Measurements from ENCODE around the gene ZNF341.

ZNF341 gene

DNA sequence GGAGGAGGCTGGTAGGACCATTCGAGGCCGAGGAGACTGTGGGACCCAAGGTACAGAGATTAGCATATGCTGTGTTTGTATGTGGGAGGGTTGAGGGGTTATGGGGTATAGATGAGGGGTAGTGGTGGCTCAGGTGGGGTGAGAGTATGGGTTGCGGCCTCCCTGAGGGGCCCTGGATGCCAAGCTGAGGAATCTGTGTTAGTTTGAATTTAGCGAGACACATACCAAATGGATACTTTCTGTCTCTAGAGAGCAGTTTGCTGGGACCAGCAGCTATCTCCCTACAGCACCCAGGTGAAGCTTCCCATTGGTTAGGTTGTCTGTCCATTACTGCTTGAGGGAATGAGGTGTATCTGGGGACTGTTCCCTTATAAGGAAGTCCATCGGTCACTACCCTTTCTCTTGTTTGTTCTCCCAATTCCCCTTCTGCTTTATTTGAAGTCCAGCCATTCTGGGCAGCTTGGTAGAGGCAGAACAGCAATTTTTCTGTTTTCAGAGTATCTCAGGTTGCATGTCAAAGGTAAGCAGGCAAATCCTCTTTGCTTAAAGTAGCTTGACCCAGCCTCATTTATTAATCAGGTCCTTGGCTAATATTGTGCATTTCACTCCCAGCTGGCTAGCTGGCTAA, 94.6 kb downstream of the ZNF341 start:
- no peak overlapping the region for H3K4ac ChIP-seq (ENCODE audit: low read length)
- H3K79me1 ChIP-seq (ENCODE audit: low read depth, low read length), result peaks cover 2% of the 10 kb centered on the region
- no peaks in the 10 kb centered on the region for H3K27me3 ChIP-seq (ENCODE audit: control insufficient read depth in 3 of 3, insufficient read depth in 3 of 3, low read depth in 1 of 3, low read length in 3 of 3)
- no CpG with 5 or more reads among the region's 5 CpGs for WGBS, 2 donors (ENCODE audit: extremely low coverage in 2 of 2, insufficient read length in 2 of 2, insufficient replicate concordance in 1 of 2)
- H2AK5ac ChIP-seq (ENCODE audit: low read depth, low read length), result no peak overlapping the region
- H3K4me1 ChIP-seq (ENCODE audit: control insufficient read depth in 2 of 2, insufficient read depth in 1 of 2, low read depth in 1 of 2, low read length in 2 of 2), result peaks cover 8% of the 10 kb centered on the region in 2 donors
- H3K14ac ChIP-seq (ENCODE audit: low read length), result no peak overlapping the region
- H3K18ac ChIP-seq (ENCODE audit: low read length), result no peak overlapping the region
- H3K23ac ChIP-seq (ENCODE audit: low read depth, low read length, poor library complexity), result no peak overlapping the region
- H3K9me3 ChIP-seq (replicated peaks in 1 of 2; ENCODE audit: control insufficient read depth in 2 of 2, insufficient read depth in 1 of 2, low read depth in 1 of 2, low read length in 2 of 2), result no peaks in the 10 kb centered on the region
- no peak for DNase-seq (ENCODE audit: low spot score)
- no peak overlapping the region for H3K27ac ChIP-seq (replicated peaks; ENCODE audit: low read length)
- no peak overlapping the region for H4K91ac ChIP-seq (ENCODE audit: low read depth, low read length, poor library complexity)
- no peak overlapping the region for H2BK5ac ChIP-seq (ENCODE audit: low read length)
- H2BK12ac ChIP-seq (ENCODE audit: low read length), result no peak overlapping the region
- H3K4me3 ChIP-seq (ENCODE audit: low read length in 2 of 2), result no peak overlapping the region
- no peak overlapping the region for H4K8ac ChIP-seq (ENCODE audit: low read depth, low read length)
- no peak overlapping the region for H3K4me2 ChIP-seq (ENCODE audit: insufficient read depth, low read length, poor library complexity, severe bottlenecking)
- no peaks in the 10 kb centered on the region for H3K36me3 ChIP-seq (replicated peaks in 1 of 2; ENCODE audit: control insufficient read depth in 2 of 2, insufficient read depth in 2 of 2, low read length in 2 of 2)
- H2BK120ac ChIP-seq (ENCODE audit: low read depth, low read length), result no peak overlapping the region
- H2BK15ac ChIP-seq (ENCODE audit: low read length), result no peak overlapping the region
- H2AFZ ChIP-seq (ENCODE audit: low read length), result no peak overlapping the region
- no peak overlapping the region for H3K9ac ChIP-seq (ENCODE audit: low read depth, low read length, poor library complexity)

DNA sequence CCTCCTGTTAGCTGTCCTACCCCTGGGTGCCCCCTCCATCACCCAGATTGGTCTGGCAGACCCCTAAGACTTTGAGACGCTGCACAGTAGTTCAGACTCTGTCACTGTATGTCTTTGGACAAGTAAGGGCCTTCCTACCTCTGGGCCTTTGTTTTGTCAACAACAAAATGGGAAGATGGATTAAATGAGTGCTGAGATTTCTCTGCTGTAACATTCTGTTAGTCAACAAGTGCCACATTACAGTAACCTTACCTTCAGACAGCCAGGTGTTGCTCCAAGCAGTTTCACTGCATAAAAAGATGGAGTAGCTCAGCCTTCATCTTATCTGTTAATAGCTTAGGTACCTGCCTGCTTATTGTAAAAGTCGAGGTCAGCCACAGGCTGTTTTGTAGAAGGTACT, 95.3 kb downstream of the ZNF341 start:
- H4K91ac ChIP-seq (ENCODE audit: low read depth, low read length, poor library complexity), result no peak overlapping the region
- no peak overlapping the region for H3K27ac ChIP-seq (replicated peaks; ENCODE audit: low read length)
- H2AFZ ChIP-seq (ENCODE audit: low read length), result no peak overlapping the region
- no peak overlapping the region for H4K8ac ChIP-seq (ENCODE audit: low read depth, low read length)
- no peak overlapping the region for H3K4me2 ChIP-seq (ENCODE audit: insufficient read depth, low read length, poor library complexity, severe bottlenecking)
- no peak overlapping the region for H2BK120ac ChIP-seq (ENCODE audit: low read depth, low read length)
- H2BK5ac ChIP-seq (ENCODE audit: low read length), result no peak overlapping the region
- no peak overlapping the region for H3K4me3 ChIP-seq (ENCODE audit: low read length in 2 of 2)
- H3K14ac ChIP-seq (ENCODE audit: low read length), result no peak overlapping the region
- H3K4ac ChIP-seq (ENCODE audit: low read length), result no peak overlapping the region
- no peak overlapping the region for H2BK15ac ChIP-seq (ENCODE audit: low read length)
- peaks cover 2% of the 10 kb centered on the region for H3K79me1 ChIP-seq (ENCODE audit: low read depth, low read length)
- H3K4me1 ChIP-seq (ENCODE audit: control insufficient read depth in 2 of 2, insufficient read depth in 1 of 2, low read depth in 1 of 2, low read length in 2 of 2), result peaks cover 12 to 15% of the 10 kb centered on the region in 2 donors
- H3K27me3 ChIP-seq (ENCODE audit: control insufficient read depth in 3 of 3, insufficient read depth in 3 of 3, low read depth in 1 of 3, low read length in 3 of 3), result no peaks in the 10 kb centered on the region
- no peak overlapping the region for H3K9ac ChIP-seq (ENCODE audit: low read depth, low read length, poor library complexity)
- H2AK5ac ChIP-seq (ENCODE audit: low read depth, low read length), result no peak overlapping the region
- H3K9me3 ChIP-seq (replicated peaks in 1 of 2; ENCODE audit: control insufficient read depth in 2 of 2, insufficient read depth in 1 of 2, low read depth in 1 of 2, low read length in 2 of 2), result no peaks in the 10 kb centered on the region
- H3K23ac ChIP-seq (ENCODE audit: low read depth, low read length, poor library complexity), result no peak overlapping the region
- no peaks in the 10 kb centered on the region for H3K36me3 ChIP-seq (replicated peaks in 1 of 2; ENCODE audit: control insufficient read depth in 2 of 2, insufficient read depth in 2 of 2, low read length in 2 of 2)
- no peak for DNase-seq (ENCODE audit: low spot score)
- H2BK12ac ChIP-seq (ENCODE audit: low read length), result no peak overlapping the region
- H3K18ac ChIP-seq (ENCODE audit: low read length), result no peak overlapping the region
- WGBS, 2 donors (ENCODE audit: extremely low coverage in 2 of 2, insufficient read length in 2 of 2, insufficient replicate concordance in 1 of 2), result no CpG with 5 or more reads among the region's 2 CpGs

DNA sequence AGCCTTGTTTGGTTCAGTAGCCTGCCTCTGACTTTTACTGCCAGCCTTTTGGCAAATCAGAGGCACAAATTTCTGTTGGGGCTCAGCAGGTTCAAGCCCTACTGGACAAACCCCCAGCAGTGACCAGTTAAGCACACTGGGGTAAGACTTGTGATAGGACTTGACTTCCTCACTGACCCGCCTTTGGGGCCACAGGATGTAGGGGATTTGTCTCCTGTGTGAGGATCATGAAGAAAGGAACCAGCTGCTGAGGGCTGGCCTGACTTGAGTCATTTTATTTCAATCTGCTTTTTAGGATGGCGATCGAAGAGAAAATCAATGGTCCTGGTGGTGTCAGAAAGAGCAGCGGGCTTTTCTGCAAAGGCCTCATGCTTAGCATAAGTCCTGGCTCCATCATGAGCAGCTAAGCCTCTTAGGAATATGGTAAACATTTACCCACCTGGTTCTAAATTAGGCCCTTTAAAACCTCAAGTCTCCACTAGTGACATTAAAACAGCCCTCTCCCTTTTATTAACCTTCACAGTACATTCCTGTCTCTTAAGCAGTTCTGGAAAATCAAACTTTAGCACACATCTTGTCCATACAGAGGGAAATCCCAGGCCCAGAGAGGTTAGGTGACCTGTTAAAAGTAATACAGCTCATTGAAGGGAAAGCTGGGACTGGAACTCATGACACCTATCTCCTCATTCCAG, 96.0 kb downstream of the ZNF341 start:
- Histone ChIP-seq H2BK15ac (ENCODE audit: low read length) (no peak overlapping the region), H2AK5ac (ENCODE audit: low read depth, low read length) (no peak overlapping the region), H3K36me3 (replicated peaks in 1 of 2; ENCODE audit: control insufficient read depth in 2 of 2, insufficient read depth in 2 of 2, low read length in 2 of 2) (no peaks in the 10 kb centered on the region), H3K4me2 (ENCODE audit: insufficient read depth, low read length, poor library complexity, severe bottlenecking) (no peak overlapping the region), H3K4me3 (ENCODE audit: low read length in 2 of 2) (no peak overlapping the region), H2AFZ (ENCODE audit: low read length) (no peak overlapping the region), H3K79me1 (ENCODE audit: low read depth, low read length) (peaks cover 2% of the 10 kb centered on the region), H3K18ac (ENCODE audit: low read length) (no peak overlapping the region), H3K27me3 (ENCODE audit: control insufficient read depth in 3 of 3, insufficient read depth in 3 of 3, low read depth in 1 of 3, low read length in 3 of 3) (no peaks in the 10 kb centered on the region), H3K9me3 (replicated peaks in 1 of 2; ENCODE audit: control insufficient read depth in 2 of 2, insufficient read depth in 1 of 2, low read depth in 1 of 2, low read length in 2 of 2) (no peaks in the 10 kb centered on the region), H2BK120ac (ENCODE audit: low read depth, low read length) (no peak overlapping the region), H3K4ac (ENCODE audit: low read length) (no peak overlapping the region), H2BK12ac (ENCODE audit: low read length) (no peak overlapping the region), H3K27ac (replicated peaks; ENCODE audit: low read length) (no peak overlapping the region), H4K91ac (ENCODE audit: low read depth, low read length, poor library complexity) (no peak overlapping the region), H3K14ac (ENCODE audit: low read length) (no peak overlapping the region), H2BK5ac (ENCODE audit: low read length) (no peak overlapping the region), H3K9ac (ENCODE audit: low read depth, low read length, poor library complexity) (no peak overlapping the region), H4K8ac (ENCODE audit: low read depth, low read length) (no peak overlapping the region), H3K4me1 (ENCODE audit: control insufficient read depth in 2 of 2, insufficient read depth in 1 of 2, low read depth in 1 of 2, low read length in 2 of 2) (peaks cover 13 to 20% of the 10 kb centered on the region in 2 donors), H3K23ac (ENCODE audit: low read depth, low read length, poor library complexity) (no peak overlapping the region)
- no CpG with 5 or more reads among the region's 4 CpGs for WGBS, 2 donors (ENCODE audit: extremely low coverage in 2 of 2, insufficient read length in 2 of 2, insufficient replicate concordance in 1 of 2)
- no peak for DNase-seq (ENCODE audit: low spot score)

DNA sequence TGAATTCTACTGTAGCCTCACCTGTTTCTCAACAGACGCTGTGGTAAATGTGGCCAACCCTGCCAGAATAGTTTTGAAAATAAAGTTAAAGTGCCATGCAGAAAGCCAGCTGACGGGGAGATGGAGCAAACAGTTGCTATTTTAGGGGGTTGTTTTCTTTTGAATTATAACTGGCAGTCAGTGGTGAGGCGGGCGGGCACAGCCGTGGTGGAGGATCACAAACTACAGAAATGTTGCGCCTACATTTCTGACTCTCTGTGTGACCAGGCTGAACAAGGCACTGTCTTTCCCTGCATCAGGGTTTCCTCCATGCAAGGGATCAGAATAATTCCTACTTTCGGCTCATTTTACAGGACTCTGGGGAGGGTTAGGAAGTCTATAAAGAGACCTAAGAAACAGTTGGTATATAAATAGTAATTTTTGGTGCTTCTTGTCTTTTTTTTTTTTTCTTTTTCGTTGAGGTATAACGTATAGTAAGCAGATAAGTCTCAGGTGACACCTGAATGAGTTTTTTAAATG, 96.6 kb downstream of the ZNF341 start:
- WGBS, 2 donors (ENCODE audit: extremely low coverage in 2 of 2, insufficient read length in 2 of 2, insufficient replicate concordance in 1 of 2), result no CpG with 5 or more reads among the region's 9 CpGs
- no peak for DNase-seq (ENCODE audit: low spot score)
- H4K8ac ChIP-seq (ENCODE audit: low read depth, low read length), result no peak overlapping the region

More for the DNA sequence above, 96.6 kb downstream of the ZNF341 start:
- Histone ChIP-seq H3K27ac (replicated peaks; ENCODE audit: low read length) (no peak overlapping the region), H3K4me1 (ENCODE audit: control insufficient read depth in 2 of 2, insufficient read depth in 1 of 2, low read depth in 1 of 2, low read length in 2 of 2) (peaks cover 16 to 25% of the 10 kb centered on the region in 2 donors), H2BK120ac (ENCODE audit: low read depth, low read length) (no peak overlapping the region), H3K36me3 (replicated peaks in 1 of 2; ENCODE audit: control insufficient read depth in 2 of 2, insufficient read depth in 2 of 2, low read length in 2 of 2) (no peaks in the 10 kb centered on the region), H2BK15ac (ENCODE audit: low read length) (no peak overlapping the region), H3K27me3 (ENCODE audit: control insufficient read depth in 3 of 3, insufficient read depth in 3 of 3, low read depth in 1 of 3, low read length in 3 of 3) (no peaks in the 10 kb centered on the region), H4K91ac (ENCODE audit: low read depth, low read length, poor library complexity) (no peak overlapping the region), H3K9ac (ENCODE audit: low read depth, low read length, poor library complexity) (no peak overlapping the region), H2BK12ac (ENCODE audit: low read length) (no peak overlapping the region), H3K4me3 (ENCODE audit: low read length in 2 of 2) (no peak overlapping the region), H3K4me2 (ENCODE audit: insufficient read depth, low read length, poor library complexity, severe bottlenecking) (no peak overlapping the region), H2AFZ (ENCODE audit: low read length) (no peak overlapping the region), H3K79me1 (ENCODE audit: low read depth, low read length) (peaks cover 4% of the 10 kb centered on the region), H3K4ac (ENCODE audit: low read length) (no peak overlapping the region), H2BK5ac (ENCODE audit: low read length) (no peak overlapping the region), H3K18ac (ENCODE audit: low read length) (no peak overlapping the region), H2AK5ac (ENCODE audit: low read depth, low read length) (no peak overlapping the region), H3K14ac (ENCODE audit: low read length) (no peak overlapping the region), H3K9me3 (replicated peaks in 1 of 2; ENCODE audit: control insufficient read depth in 2 of 2, insufficient read depth in 1 of 2, low read depth in 1 of 2, low read length in 2 of 2) (no peaks in the 10 kb centered on the region), H3K23ac (ENCODE audit: low read depth, low read length, poor library complexity) (no peak overlapping the region)
